Ecto neural progenitor cell (in vitro differentiated cells): Measurements from ENCODE around the gene SH3RF3.

Source experiments
- DNase-seq: peaks from one replicate; pipeline ENCODE4 v3.0.0-alpha.2; 2018; ENCODE audit warnings: low spot score

SH3RF3 gene

DNA sequence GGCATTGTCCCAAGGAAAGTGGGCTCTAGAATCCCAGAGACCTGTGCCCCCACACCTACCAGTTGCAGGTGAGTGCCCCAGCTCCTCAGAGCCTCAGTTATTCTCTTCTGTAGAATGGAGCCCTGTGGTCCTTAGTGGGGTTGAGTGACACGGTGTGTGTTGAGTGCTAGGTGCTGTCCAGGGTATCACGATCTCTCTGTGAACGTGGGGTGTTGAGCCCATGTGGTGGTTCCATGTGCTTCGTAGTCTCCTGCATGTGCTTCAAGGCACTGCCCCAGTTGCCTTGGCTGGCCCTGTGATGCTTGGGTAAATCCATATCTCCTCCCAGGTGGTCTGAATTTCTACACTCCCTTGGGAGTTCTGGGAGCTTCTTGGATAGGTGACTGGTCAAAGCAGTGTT is 54.9 kb downstream of the SH3RF3 start:
- no peak for DNase-seq

GRCh38 chr2:109184368-109184767 is 55.4 kb downstream of the SH3RF3 start:
- DNase-seq, result no peak

DNA sequence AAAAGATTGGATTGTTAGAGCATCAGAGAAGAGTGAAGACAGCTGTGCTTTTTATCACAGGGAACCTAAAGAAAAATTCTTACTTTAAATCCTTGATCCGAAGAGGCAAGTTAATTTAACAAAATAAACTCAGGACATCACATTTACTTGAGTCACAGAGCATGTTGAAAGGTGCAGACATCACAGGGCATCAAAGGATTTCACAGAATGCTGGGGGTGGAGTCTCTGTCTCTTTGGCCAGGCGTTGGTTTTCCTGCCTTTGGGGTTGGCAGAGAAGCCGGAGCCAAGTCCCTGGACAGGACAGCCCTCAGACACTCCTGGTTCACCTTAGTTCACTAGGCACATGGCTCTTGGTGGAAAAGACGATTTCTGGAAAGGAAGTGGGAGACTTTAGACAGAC is 56.3 kb downstream of the SH3RF3 start:
- DNase-seq, result no peak

DNA sequence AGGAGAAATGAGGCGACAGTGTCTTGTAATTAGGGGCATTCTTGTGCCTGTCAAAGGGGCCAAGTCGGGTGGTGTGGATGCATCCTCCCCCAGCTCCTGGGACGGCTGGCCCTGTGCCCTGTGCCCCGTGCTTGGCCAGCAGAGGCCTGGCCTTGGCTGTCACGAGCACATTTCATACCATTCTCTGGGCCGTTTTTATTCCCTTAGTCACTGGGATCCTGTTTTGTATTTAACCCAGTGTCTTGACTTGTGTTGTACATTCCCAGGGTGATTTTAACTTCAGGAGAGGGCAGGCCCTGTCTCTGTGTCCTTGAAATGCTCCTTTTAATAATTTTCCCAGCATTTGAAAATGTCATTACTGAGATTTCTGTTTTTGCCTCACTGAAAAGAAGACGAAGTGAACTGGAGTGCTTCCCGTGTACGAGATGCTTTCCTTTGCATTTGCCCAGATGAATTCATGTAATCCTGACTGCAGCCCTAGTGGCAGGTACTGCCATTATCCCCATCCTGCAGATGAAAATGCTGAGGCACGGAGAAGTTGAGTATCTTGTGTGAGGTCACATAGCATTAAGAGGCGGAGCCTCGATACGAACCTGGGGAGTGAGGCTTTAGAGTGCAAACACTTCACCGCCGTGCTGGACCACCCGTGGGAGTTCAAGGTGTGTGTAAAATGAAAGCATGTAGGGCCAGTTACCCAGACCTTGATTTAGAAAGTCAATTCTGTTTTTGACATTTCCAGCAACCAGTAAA is 57.0 kb downstream of the SH3RF3 start:
- no peak for DNase-seq

DNA sequence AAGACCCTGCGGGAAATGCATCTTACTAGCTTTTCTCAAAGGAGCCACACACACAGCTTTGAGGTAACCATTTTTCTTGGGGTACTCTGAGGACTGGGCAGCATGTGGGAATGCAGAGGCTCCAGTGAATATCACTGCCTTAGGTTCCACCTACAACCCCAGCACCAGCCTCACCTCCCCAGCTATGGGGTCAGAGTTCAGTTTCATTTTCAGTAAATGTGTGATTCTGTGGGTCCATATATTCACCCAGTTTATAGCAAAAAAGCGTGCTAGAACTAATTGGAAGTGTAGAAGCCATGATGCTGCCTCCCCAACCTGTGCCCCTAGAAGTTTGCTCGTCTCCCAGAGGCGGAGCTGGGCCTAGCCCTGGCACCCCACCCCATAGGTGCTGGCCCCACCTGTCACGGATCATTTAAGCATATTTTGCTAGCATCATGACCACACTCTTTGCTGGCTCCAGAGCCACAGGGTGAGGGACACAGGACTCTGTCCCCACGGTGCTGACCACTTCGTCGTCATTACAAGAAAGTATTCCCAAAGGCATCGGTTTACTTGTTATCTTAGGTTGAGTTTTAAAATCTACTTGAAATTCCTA is 57.7 kb downstream of the SH3RF3 start:
- DNase-seq, result no peak

DNA sequence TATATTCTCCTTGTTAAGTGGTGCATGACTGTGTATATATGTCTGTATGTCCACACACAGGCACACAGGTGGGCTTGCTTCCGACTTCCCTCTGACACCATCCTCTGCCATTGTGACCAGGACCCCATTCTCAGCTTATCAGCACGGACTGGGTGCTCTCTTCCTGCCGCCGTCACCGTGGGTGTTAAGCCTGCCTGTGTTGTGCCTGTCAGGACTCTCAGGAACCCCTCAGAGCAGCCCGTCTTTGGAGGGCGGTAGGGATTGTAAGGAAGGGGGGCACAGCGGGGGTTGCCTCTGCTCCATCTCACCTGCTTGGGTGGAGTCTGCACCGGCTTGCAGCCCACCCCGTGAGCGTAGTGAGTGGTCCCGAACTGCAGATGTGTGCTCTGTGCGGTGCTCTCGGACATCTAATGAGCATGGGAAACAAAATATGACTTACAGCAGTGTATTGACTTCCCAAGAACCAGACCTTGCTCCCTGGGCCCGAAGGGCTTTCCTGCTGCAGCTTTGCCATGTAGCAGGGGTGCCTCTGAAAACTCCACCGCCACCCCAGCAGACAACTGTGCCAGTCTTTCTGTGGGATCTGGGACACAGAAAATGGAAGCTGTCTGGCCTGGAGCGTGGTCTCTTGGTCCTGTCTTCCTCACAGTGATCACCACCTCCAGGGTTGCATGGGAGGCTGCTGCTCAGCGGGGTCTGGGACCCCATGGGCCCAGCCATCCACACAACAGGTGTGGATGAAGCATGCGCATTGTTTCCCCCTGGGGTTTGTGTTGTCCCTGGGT is 58.9 kb downstream of the SH3RF3 start:
- DNase-seq, result no peak

DNA sequence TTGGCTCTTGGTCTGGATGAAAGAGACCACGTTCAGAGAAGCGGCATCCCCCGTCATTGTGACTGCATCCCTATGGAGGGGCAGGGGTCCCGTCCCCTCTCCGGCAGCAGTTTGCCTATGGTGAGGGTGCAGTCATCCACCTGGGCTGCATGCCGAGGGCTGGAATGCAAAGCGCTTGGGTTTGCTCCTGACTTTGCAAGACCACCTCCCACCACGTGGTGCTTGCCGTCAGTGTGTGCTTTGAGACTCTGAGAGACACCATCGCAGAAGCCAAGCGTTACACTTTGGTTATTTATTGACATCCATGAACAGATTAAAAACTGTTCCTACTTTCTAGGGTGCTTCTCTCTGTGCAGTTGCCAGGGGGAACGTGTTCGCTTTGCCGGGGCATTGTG is 59.5 kb downstream of the SH3RF3 start:
- no peak for DNase-seq

GRCh38 chr2:109188898-109189297 is 59.9 kb downstream of the SH3RF3 start:
- DNase-seq, result no peak

- DNase-seq, result no peak
Observed at GRCh38 chr2:109189751-109190150, 60.7 kb downstream of the SH3RF3 start.

DNA sequence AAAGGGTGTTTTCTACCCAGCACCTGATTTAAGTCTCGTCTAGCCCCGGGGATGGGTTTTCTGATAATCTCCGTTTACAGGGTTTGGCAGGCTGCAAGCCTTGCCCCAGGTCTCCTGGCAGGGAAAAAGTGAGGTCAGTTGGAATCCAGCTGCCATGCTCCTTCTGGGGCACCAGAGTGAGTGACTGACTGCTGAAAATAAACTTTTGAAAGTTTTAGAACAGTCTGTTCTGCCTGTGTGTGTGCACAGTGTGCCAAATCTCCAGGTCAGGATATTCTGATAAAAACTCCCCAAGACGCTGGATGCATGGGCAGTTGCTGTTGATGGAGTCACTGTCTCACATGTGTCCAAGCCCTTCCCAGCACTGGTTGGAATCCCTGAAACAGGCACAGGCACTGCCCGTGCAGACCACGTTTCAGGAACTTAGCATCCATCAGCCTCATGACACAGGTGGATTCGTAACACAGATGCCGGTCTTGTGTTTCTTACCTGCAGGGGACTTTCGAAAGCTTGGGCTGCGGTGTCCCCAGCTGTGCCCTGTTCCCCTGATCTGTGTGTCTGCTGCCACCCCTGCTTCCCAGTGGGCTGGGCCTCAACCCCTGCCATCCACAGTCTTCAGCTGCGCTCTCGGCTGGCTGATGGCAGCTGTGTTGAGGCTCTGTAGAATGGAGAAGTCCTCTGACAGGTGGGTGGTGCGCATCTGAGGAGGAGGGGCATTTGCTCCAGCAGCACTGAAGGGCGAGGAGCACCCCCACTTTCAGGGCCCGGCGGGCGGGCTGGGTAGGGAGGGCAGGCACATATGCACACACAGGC is 65.0 kb downstream of the SH3RF3 start:
- DNase-seq, result no peak

GRCh38 chr2:109194620-109194937 is 65.6 kb downstream of the SH3RF3 start:
- no peak for DNase-seq

DNA sequence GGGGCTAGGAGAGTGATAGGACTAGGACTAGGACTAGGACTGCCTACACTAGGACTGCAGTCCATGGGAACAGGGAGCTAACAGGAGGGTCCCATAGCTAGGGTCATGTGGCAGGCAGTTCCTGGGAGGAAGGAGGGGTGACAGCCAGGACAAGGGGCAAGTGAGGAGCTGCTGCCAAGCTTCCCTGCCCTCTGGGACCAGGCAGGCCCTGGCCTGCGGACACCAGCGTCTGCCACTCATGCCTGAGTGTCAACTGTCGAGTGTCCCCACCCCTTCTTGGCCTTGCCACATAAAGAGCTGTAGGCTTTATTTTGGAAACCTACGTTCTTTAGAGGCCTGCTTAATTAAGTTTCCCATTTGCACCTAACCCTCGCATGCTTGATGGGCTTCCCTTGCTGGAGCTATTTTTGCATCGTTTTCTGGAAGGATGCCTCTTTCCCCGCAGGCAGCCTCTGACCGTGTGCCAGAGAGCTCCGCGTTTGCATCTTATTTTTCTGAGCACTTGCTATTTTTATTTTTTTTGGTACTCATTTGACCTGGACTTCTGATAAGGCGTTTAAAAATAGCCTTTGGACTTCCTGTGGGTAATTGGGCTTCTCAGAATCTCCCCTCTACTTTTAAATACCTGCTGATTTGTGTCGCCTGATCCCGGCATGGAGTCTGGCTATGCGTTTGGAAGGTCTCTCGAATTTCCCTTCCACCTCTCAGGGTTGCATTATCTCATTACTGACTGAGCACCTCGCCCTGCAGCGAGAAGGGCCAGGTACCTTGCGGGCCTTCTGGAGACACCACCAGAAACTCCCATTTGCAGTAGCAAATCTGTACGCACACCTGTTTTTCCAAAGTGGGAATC is 66.4 kb downstream of the SH3RF3 start:
- no peak for DNase-seq

DNA sequence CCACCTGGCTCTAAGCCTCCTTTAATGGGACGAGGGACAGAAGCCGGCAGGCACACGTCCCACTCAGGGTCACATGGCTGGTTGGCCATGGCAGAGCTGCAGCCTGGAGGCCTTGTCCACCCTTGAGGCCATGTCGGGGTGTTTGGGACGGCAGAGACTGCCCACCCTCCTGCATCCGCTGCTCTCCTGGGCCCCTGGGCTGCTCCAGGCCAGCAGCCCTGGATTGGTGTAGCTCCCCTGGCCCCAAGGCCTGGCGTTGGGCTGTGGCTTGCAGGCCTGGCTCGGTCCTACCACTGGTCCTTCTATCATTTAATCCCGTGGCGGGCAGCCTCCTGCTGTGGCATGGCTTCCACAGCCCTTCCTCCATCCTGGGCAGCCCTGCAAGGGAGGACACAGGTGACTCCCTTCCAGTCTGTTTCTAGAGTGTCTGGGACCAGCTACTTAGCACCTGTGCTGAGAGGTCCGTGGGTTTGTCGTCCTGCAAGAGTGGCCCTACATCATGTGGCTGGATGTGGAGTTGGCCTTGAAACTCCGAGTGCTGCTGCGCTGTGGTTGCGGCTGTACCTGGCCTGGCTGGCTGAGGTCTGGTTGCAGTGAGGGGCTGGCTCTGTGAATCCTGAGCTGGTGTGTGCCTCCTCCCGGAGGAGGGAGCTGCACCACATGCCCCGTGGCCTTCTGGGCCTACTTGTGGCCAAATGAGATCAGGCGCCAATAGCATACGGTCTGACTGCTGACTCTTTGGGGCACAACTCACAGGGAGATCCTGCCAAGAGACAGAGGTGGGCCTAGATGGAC is 67.3 kb downstream of the SH3RF3 start:
- DNase-seq, result no peak

GRCh38 chr2:109197491-109198418 is 68.8 kb downstream of the SH3RF3 start:
- no peak for DNase-seq

DNA sequence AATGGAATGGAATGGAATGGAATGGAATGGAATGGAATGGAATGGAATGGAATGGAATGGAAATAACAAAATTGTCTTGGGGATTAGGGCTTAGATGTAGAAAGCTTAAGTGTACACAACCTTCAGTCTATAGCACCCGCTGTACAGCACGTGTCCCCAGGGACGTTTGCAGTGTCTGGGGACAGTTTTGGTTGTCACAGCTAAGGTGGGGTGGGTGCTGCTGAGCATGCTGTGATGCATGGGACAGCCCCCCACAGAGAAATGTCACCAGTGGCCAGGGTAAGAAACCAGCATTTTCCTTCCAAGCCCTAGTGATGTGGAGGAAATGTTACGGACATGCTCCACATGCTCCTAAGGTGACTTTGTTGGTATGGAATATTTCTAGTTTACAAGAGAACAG is 70.8 kb downstream of the SH3RF3 start:
- DNase-seq, result no peak

- DNase-seq, result no peak
Observed at GRCh38 chr2:109200616-109201464, 71.8 kb downstream of the SH3RF3 start.

DNA sequence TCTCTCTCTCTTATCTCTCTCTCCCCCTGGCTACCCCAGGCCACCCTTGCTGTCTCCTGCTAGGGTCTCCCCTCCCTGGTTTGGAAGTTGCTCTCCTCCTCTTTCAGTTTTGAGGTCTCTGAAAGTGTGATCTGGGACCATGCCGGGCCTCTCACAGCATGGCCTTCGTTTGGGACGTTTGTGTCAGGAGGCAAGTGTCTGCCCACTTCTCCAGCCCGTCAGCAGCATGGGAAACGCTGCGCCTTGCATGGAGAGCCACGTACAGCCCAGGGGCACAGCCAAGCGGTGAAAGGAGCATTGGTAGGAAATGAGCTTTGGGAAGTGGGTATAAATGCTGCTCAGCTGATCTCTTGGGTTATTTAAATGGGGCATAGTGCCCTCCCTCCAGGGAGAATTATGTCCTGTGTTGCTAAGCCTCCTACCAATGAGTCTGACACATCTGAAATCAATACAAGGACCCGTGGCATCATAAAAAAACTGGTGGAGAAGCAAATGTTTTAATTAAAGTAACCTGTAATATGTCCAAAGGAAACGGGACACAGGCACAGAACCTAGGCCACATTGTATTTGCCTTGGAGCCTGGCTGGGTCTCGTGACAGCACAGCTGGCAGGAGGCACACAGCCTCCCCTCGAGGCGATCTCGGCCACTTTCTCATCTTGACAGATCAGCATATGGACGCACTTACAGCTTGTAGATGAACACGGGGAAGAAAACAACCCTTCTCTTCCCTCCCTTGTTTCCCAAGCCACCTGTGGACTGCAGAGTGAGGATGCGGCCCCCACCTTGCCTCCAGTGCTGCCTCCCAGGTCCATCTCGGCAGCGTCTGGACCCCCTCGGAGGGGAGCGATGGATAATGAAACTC is 72.7 kb downstream of the SH3RF3 start:
- no peak for DNase-seq

DNA sequence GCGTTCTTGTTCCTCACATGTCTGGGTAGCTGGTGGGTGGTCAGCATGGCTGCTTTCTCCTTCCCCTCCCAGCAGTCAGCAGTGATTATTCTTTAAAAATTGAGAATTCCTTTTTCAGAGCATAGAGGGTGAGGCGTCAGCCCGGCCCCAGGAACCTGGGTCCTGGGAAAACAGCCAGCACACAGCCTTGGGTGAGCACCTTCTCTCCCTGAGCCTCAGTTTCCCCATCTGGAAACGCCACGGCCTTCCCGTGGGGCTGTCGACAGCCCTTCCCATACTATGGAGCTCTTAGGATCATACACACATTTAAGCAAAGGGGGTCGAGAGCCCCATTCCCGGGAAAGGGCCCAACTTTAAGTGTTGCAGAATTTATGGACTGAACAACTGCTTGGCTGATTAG is 73.5 kb downstream of the SH3RF3 start:
- no peak for DNase-seq
